HG02678 (cell line): Measurements from ENCODE around the gene ITPKC.

Experiments used
- ATAC-seq: cut with Tn5 transposase; IDR thresholded peaks from one replicate; pipeline ENCODE4 v1.9.1; 2021; ENCODE audit warnings: mild to moderate bottlenecking, moderate library complexity; ENCODE audit not compliant: unreplicated experiment

Gene ITPKC

DNA sequence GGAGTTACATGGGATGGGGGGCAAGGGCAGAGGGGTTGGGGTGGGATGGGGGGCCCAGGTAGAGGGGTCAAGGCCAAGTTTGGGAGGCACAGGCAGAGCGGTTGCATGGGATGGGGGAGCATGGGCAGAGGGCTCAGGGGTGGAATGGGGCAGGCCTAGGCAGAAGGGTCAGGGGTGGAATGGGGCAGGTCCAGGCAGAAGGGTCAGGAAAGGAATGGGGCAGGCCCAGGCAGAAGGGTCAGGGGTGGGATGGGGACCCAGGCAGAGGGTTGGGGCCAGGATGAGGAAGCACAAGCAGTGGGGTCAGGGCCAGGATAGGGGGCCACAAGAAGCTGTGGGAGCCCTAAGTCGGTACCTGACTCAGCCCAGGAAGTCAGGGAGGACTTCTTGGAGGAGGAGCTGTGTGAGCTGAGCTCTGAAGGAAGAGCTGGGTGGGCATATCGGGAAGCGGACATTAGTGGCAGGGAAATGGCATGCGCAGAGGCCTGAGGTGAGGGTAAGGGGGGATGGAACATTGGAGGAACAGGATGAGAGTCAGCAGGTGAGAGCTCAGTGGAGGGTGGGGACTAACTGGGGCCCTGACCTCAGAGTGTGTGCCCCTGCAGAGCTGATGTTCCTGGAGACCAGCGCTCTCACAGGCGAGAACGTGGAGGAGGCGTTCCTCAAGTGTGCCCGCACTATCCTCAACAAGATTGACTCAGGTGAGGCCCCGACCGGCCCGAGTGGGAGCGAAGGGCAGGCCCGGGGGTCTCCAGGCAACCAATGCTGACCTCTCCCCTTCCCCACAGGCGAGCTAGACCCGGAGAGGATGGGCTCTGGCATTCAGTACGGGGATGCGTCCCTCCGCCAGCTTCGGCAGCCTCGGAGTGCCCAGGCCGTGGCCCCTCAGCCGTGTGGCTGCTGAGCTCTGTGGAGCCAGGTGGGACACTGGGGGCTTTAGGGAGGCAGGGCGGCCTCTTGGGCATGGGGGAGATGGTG, 69.4 kb downstream of the ITPKC start:
- no peak for ATAC-seq
